HUES6 (cell line): ENCODE results near the gene RAP1GDS1.
"Not testable (repeated sequence)": the region's sequence is repeated elsewhere in the genome, so short reads cannot be mapped to it uniquely, and the experiment has no call there.

Experiments used
- H3K27ac ChIP-seq: 2 replicates; pipeline ENCODE4 v1.7.0; 2013; ENCODE audit warnings: low read depth, mild to moderate bottlenecking, low read length, inconsistent platforms
- H3K27me3 ChIP-seq: 2 replicates; pipeline ENCODE4 v1.6.1; 2013; ENCODE audit warnings: low read length; ENCODE audit not compliant: control insufficient read depth, insufficient read depth
- H3K36me3 ChIP-seq: 2 replicates; pipeline ENCODE4 v1.6.1; 2013; ENCODE audit warnings: low read length; ENCODE audit not compliant: control insufficient read depth, insufficient read depth
- H3K4me1 ChIP-seq: 2 replicates; pipeline ENCODE4 v1.6.1; 2013; ENCODE audit warnings: low read length; ENCODE audit not compliant: control insufficient read depth, insufficient read depth
- H3K4me3 ChIP-seq: 2 replicates; pipeline ENCODE4 v1.5.1; 2013; ENCODE audit warnings: low read depth, low read length
- H3K9ac ChIP-seq: one replicate; pipeline ENCODE4 v1.6.1; 2013; ENCODE audit warnings: mild to moderate bottlenecking, low read length
- H3K9me3 ChIP-seq: 2 replicates; pipeline ENCODE4 v1.6.1; 2013; ENCODE audit warnings: low read depth, low read length; ENCODE audit not compliant: control insufficient read depth, insufficient read depth

The RAP1GDS1 gene

DNA sequence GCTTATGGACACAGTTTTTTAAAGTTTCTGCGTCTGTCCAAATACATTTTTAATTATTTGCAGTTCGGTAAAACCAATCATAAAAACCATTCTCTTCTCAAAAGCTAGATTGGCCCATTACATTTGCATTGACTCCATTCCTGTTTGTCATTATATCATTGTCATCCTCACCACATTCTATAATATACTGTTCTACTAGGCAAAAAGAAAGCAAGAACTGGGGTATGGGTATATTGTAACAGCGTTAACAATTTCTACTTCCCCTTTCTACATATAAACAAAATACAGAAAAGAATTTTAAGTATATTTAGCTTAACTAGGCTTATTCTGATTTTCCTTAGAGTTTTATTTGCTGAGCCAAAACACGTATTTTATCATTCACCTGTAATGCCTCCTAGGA lies 91.8 kb downstream of the RAP1GDS1 start:
- Histone ChIP-seq H3K9ac (no peak overlapping the region), H3K9me3 (no peaks in the 10 kb centered on the region), H3K27me3 (no peaks in the 10 kb centered on the region), H3K27ac (no peak overlapping the region), H3K36me3 (peaks cover 4% of the 10 kb centered on the region; the same call in 1 of the 2 replicates), H3K4me3 (no peak overlapping the region), H3K4me1 (no peaks in the 10 kb centered on the region)

DNA sequence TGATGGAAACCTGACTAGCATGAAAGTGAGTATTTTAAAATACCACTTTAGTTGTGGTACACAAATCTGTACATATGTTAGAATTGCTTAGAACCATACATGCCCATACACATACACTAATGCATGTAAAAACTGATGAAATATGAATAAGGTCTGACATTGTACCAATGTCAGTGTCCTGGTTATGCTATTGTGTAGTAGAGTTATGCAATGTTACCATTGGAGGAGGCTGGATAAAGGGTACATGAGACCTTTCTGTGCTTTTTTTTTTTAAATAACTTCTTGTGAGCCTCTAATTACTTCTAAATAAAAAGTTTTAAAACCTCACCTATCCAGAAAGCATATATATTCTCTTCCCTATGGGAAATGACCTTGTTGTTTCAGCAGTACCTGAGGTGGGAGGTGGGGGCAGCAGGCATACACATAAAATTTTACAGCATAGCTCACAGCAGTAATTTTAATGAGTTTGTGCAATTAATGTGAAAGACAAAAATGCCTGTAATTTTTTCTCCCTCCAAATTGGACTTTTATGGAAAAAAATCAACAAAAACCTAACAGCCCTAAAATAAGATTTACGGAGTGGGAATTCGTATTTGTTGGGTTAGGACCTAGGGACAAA lies 97.6 kb downstream of the RAP1GDS1 start:
- H3K9ac ChIP-seq: no peak overlapping the region

DNA sequence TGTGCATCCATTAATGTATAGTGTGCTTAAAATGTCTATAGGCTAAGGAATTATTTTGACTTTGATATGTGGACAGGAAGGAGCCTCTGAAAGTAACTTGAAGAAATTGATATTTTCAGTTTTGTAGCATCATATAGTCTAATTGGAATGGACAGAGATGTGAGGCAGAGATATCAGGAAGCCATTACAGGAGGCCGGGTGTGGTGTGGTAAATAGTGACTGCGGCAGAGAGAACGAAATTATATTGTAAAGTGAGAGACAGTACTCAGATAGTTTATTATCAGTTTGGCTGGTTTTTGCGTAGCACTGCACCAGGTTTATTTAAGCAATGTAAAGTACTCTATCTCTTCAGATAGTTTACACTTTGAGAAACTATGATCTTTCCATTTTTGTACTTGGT lies 98.5 kb downstream of the RAP1GDS1 start:
- Histone ChIP-seq H3K9me3 (no peaks in the 10 kb centered on the region), H3K27me3 (no peaks in the 10 kb centered on the region), H3K4me1 (no peaks in the 10 kb centered on the region), H3K27ac (no peak overlapping the region), H3K36me3 (no peaks in the 10 kb centered on the region), H3K4me3 (no peak overlapping the region), H3K9ac (no peak overlapping the region)

More for the DNA sequence above, 97.6 kb downstream of the RAP1GDS1 start:
- H3K4me1 ChIP-seq: no peaks in the 10 kb centered on the region
- no peaks in the 10 kb centered on the region for H3K36me3 ChIP-seq
- H3K4me3 ChIP-seq: no peak overlapping the region
- H3K27me3 ChIP-seq: no peaks in the 10 kb centered on the region
- H3K9me3 ChIP-seq: no peaks in the 10 kb centered on the region
- H3K27ac ChIP-seq: no peak overlapping the region

DNA sequence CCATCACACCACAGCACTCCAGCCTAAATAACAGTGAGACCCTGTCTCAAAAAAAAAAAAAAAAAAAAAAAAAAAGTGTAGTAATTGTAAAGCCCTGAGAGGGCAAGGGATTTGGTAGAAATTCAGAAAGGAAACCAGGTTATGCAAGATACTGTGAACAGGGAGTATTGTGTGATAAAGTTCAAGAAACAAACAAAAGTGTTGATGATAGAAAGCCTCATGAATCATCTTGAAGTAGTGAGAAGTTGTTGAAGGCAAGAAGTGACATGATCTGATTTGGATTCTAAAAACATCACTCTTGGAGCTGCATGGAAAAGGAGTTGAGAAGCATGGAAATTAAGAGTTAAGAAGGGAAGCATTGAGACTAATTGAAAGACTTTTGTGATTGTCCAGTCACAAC lies 102.2 kb downstream of the RAP1GDS1 start:
- Histone ChIP-seq H3K9ac (no peak overlapping the region), H3K9me3 (peaks cover 26% of the 10 kb centered on the region), H3K4me1 (no peaks in the 10 kb centered on the region), H3K27ac (no peak overlapping the region), H3K27me3 (no peaks in the 10 kb centered on the region), H3K36me3 (peaks cover 10% of the 10 kb centered on the region), H3K4me3 (no peak overlapping the region)

DNA sequence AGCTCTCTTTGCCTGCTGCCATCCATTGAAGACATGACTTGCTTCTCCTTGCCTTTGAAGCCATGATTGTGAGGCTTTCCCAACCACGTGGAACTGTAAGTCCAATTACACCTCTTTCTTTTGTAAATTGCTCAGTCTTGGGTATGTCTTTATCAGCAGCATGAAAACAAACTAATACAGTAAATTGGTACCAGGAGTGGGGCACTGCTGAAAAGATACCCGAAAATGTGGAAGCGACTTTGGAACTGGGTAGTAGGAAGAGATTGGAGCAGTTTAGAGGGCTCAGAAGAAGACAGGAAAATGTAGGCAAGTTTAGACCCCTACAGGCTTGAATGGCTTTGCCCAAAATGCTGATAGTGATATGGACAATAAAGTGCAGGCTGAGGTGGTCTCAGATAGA lies 105.1 kb downstream of the RAP1GDS1 start:
- H3K27me3 ChIP-seq, H3K4me3 ChIP-seq, H3K4me1 ChIP-seq, H3K9ac ChIP-seq, H3K36me3 ChIP-seq, H3K27ac ChIP-seq: not testable (repeated sequence)
- H3K9me3 ChIP-seq: peaks cover 32% of the 10 kb centered on the region

DNA sequence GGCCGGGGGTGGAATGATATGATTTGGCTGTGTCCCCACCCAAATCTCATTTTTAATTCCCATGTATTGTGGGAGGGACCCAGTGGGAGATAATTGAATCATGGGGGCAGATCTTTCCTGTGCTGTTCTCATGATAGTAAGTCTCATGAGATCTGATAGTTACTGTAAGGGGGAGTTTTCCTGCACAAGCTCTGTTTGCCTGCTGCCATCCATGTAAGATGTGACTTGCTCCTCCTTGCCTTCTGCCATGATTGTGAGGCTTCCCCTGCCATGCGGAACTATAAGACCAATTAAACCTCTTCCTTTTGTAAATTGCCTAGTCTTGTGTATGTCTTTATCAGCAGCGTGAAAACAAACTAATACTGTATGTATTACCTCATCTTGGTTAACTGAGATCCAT lies 106.8 kb downstream of the RAP1GDS1 start:
- not testable (repeated sequence) for H3K9ac ChIP-seq, H3K27ac ChIP-seq, H3K4me1 ChIP-seq, H3K36me3 ChIP-seq, H3K4me3 ChIP-seq, H3K27me3 ChIP-seq
- H3K9me3 ChIP-seq: peaks cover 32% of the 10 kb centered on the region

DNA sequence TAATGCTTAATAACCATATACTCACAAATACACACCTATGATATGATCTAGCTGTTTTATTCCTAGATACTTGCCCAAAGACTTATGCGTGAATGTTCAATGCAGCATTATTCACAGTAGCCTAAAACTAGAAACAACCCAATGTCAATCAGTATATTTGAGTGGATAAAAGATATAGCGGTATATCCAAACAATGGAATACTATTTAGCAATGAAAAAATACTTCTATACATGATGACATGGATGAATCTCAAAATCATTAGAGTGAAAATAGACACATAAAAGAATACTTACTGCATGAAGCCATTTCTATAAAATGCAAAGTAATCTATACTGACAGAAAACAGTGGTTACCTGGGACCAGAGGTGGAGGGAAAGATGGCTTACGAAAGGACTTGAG lies 108.1 kb downstream of the RAP1GDS1 start:
- H3K9ac ChIP-seq: no peak overlapping the region
- H3K9me3 ChIP-seq: peaks cover 32% of the 10 kb centered on the region
- H3K27ac ChIP-seq: no peak overlapping the region
- H3K36me3 ChIP-seq: peaks cover 10% of the 10 kb centered on the region
- H3K4me1 ChIP-seq: no peaks in the 10 kb centered on the region
- no peak overlapping the region for H3K4me3 ChIP-seq
- H3K27me3 ChIP-seq: no peaks in the 10 kb centered on the region

DNA sequence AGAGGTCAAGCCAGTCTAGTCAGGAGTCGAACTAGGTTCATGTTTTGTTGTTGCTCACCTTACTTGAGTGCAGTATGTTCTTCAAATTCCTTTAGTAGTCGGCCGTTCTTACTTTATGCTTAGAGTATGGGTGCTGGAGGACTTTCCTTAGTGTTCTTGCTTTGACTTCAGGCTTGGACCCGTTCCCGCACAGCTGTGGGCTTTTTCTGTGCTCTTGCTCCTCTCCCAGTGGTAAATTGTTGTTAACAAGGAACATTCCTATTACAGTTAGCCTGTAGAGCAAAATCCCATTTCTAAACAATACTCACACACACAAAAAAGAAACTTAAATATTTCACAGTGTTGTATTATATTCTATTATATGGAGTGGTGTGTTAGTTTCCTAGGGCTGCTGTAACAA lies 113.5 kb downstream of the RAP1GDS1 start:
- Histone ChIP-seq H3K4me1 (no peaks in the 10 kb centered on the region), H3K36me3 (no peaks in the 10 kb centered on the region), H3K9ac (no peak overlapping the region), H3K27ac (no peak overlapping the region), H3K4me3 (no peak overlapping the region), H3K9me3 (no peaks in the 10 kb centered on the region), H3K27me3 (no peaks in the 10 kb centered on the region)

DNA sequence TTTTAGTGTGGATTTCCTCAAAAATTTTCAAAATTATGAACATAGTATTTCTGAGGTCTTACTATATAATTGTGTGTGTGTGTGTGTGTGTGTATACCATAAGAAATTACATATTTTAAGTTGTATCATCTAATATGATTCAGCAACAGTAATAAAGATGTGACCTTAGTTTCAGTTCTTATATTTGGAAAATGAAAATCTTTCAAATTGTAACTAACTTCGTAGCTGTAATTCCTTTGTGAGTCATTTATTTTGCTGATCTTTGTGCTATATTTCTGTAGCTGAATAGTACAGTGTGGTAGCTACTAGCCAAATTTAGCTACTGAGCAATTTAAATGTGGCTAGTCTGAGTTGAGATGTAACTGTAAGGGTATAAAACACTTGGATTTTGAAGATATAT lies 116.4 kb downstream of the RAP1GDS1 start:
- Histone ChIP-seq H3K9me3 (no peaks in the 10 kb centered on the region), H3K9ac (no peak overlapping the region), H3K27ac (no peak overlapping the region), H3K27me3 (no peaks in the 10 kb centered on the region), H3K36me3 (no peaks in the 10 kb centered on the region), H3K4me1 (no peaks in the 10 kb centered on the region), H3K4me3 (no peak overlapping the region)

DNA sequence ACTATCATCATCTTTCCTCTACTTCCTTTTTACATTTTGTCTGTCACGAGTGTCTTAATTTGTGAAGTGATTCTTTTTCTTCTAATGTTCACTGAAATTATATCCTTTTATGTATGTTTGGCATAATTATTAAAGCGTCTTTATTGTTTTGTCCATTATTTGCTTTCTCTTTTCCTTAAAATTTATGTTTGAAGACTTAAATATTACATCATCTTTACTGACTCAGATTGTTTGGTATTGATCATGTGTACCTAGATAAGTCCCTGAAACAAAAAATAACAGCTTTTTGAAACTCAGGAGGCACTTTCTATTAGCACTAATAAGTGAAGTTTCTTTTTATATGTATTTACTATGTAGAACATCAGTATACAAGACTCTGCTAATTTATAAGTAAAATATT lies 120.1 kb downstream of the RAP1GDS1 start:
- no peak overlapping the region for H3K9ac ChIP-seq
- no peaks in the 10 kb centered on the region for H3K27me3 ChIP-seq
- no peak overlapping the region for H3K4me3 ChIP-seq
- no peaks in the 10 kb centered on the region for H3K4me1 ChIP-seq
- H3K27ac ChIP-seq: no peak overlapping the region
- no peaks in the 10 kb centered on the region for H3K9me3 ChIP-seq
- no peaks in the 10 kb centered on the region for H3K36me3 ChIP-seq

DNA sequence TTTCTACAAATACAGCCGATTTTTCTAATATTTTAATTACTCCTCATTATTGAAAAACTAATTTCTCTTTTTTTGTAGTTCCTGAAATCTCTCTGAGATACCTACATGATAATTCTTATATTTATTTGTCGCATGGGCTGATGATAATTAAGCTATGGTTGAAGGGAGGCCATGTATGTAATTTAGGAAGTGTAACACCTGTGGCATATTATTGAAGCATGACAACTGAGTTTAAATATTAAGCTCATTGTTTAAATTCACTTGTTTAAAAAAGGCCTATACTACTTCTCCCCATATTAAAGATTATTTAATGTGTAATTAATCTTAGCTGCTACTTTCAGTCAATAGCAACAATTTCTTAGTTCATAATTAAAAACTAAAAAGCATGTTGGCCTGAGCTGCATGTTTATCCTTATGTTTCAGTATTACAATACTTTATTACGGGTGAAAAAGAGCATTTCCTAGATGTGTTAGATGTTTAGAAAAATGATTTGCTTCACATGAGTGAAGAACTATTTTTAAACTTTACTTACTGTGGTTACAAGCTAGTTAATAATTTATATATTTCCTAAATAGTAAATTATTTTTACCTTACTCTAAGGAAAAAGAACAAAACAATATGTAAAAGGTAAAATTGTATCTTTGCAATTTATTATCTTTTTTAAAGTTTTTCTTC lies 122.4 kb downstream of the RAP1GDS1 start:
- Histone ChIP-seq H3K4me3 (no peak overlapping the region), H3K4me1 (peaks cover 9% of the 10 kb centered on the region), H3K36me3 (no peaks in the 10 kb centered on the region), H3K9ac (no peak overlapping the region), H3K9me3 (no peaks in the 10 kb centered on the region), H3K27ac (no peak overlapping the region), H3K27me3 (no peaks in the 10 kb centered on the region)
